Nephron progenitor cell (in vitro differentiated cells): Measurements from ENCODE around the gene SOX2.

Experiments used
- DNase-seq: peaks from one replicate; pipeline ENCODE4 v3.0.0; 2021
- H3K27ac Mint-ChIP-seq: 2 replicates; pipeline ENCODE4 v1.8.0; 2021; ENCODE audit warnings: mild to moderate bottlenecking, moderate library complexity, mixed read lengths
- H3K27me3 Mint-ChIP-seq: 2 replicates; pipeline ENCODE4 v1.8.0; 2021; ENCODE audit warnings: mild to moderate bottlenecking, low read depth, mixed read lengths; ENCODE audit not compliant: poor library complexity
- H3K36me3 Mint-ChIP-seq: 2 replicates; pipeline ENCODE4 v1.8.0; 2021; ENCODE audit warnings: low read depth, mixed read lengths
- H3K4me1 Mint-ChIP-seq: 2 replicates; pipeline ENCODE4 v1.8.0; 2021; ENCODE audit warnings: mixed read lengths
- H3K4me3 Mint-ChIP-seq: 2 replicates; pipeline ENCODE4 v1.8.0; 2021; ENCODE audit warnings: mild to moderate bottlenecking, moderate library complexity, mixed read lengths
- H3K9me3 Mint-ChIP-seq: 2 replicates; pipeline ENCODE4 v1.8.0; 2021; ENCODE audit warnings: mild to moderate bottlenecking, moderate library complexity, mixed read lengths
- CTCF ChIP-seq: fragments of 200-600 bp; sonication (generic); IDR thresholded peaks from 2 replicates; pipeline ENCODE4 v1.5.0; 2021; ENCODE audit warnings: antibody characterized with exemption

SOX2 gene

DNA sequence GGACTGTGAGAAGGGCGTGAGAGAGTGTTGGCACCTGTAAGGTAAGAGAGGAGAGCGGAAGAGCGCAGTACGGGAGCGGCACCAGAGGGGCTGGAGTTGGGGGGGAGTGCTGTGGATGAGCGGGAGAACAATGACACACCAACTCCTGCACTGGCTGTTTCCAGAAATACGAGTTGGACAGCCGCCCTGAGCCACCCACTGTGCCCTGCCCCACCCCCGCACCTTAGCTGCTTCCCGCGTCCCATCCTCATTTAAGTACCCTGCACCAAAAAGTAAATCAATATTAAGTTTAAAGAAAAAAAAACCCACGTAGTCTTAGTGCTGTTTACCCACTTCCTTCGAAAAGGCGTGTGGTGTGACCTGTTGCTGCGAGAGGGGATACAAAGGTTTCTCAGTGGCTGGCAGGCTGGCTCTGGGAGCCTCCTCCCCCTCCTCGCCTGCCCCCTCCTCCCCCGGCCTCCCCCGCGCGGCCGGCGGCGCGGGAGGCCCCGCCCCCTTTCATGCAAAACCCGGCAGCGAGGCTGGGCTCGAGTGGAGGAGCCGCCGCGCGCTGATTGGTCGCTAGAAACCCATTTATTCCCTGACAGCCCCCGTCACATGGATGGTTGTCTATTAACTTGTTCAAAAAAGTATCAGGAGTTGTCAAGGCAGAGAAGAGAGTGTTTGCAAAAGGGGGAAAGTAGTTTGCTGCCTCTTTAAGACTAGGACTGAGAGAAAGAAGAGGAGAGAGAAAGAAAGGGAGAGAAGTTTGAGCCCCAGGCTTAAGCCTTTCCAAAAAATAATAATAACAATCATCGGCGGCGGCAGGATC lies at the start of gene SOX2:
Gene SOX2, plus strand, starts transcription at position 601 of the 811 bp plus-strand sequence. CDS start 436 bp downstream, outside the sequence.
- DNase-seq = peak; percentile 88
- no peaks in the 10 kb centered on the region for H3K36me3 Mint-ChIP-seq
- no peak for TF ChIP-seq CTCF

DNA sequence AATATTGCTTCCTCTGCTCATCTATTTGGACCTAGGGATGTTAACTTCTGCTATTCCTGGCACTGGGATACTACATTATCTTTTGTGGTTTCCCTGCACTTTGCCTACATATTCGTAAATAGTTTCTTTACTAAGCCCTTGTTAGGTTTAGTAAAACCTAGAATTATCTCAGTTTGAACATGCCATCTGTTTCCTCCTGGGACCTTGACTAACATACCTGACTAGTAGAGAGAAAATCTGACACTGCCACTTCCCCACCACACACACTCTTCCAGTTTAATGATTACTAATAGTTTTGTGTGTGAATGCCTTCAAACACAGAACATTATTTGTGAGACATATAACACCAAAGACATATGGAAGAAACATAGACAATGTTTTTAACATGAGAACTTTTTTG lies 28.2 kb upstream of the SOX2 start:
- Mint-ChIP-seq H3K4me1 (no peaks in the 10 kb centered on the region), H3K27ac (no peak overlapping the region), H3K36me3 (no peaks in the 10 kb centered on the region), H3K27me3 (peaks cover 4% of the 10 kb centered on the region), H3K4me3 (no peak overlapping the region), H3K9me3 (peaks cover 13% of the 10 kb centered on the region)
- no peak for TF ChIP-seq CTCF
- no peak for DNase-seq

More for the DNA sequence above, at the start of gene SOX2:
- no peak within 1 kb of the TSS for H3K4me3 Mint-ChIP-seq
- H3K9me3 Mint-ChIP-seq = no peaks in the 10 kb centered on the region
- H3K27me3 Mint-ChIP-seq = peaks cover 65% of the 10 kb centered on the region
- peak within 1 kb of the TSS; percentile 82 for H3K27ac Mint-ChIP-seq
- peaks cover 56% of the 10 kb centered on the region for H3K4me1 Mint-ChIP-seq

DNA sequence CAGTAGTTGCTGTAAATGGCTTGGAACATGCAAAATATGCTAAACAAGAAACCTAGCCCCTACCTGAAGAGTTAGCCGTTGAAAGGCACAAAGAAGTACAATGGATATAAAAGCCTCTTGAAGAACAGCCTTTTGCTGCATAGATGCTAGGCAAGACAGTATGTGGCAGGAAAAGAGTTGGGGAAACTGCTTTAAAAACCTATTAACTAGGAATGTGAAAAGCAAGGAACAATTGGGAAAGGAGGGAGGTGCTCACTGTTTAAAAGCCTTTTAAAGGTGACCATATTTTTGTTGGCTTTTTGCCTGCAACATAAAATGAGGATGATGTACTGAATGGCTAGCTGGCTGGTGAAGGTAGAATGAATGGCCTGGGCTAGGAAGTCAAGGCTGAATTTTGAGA lies 24.5 kb upstream of the SOX2 start:
- H3K36me3 Mint-ChIP-seq = no peaks in the 10 kb centered on the region
- TF ChIP-seq CTCF = no peak
- no peak overlapping the region for H3K27ac Mint-ChIP-seq
- H3K9me3 Mint-ChIP-seq = no peaks in the 10 kb centered on the region
- no peaks in the 10 kb centered on the region for H3K4me1 Mint-ChIP-seq
- no peak overlapping the region for H3K4me3 Mint-ChIP-seq
- DNase-seq = no peak
- H3K27me3 Mint-ChIP-seq = peaks cover 4% of the 10 kb centered on the region

DNA sequence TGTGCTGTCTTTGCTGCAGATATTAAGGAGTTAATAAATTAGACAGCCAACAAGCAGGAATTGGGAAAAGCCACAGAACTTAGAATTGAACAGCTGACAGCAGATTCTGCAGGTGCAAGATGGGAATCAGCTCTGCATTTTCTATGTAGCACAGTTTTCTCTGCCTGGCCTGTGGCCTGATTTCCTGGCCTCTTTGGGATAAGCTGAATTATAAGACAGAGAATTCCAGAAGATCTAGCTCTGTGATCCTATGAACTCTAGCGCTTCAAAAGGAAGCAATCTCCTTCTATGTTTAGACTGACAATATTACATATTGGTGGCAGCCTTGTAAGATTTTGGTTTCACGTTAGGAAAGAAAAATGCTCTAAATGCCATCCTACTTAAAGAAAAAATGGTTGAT lies 24.0 kb upstream of the SOX2 start:
- Mint-ChIP-seq H3K36me3 (no peaks in the 10 kb centered on the region), H3K9me3 (no peaks in the 10 kb centered on the region), H3K27me3 (peaks cover 4% of the 10 kb centered on the region), H3K4me3 (no peak overlapping the region), H3K27ac (no peak overlapping the region), H3K4me1 (no peaks in the 10 kb centered on the region)
- DNase-seq = no peak
- no peak for TF ChIP-seq CTCF

- Mint-ChIP-seq H3K36me3 (no peaks in the 10 kb centered on the region), H3K27me3 (peaks cover 4% of the 10 kb centered on the region), H3K4me1 (no peaks in the 10 kb centered on the region), H3K9me3 (no peaks in the 10 kb centered on the region), H3K27ac (no peak overlapping the region), H3K4me3 (no peak overlapping the region)
- no peak for DNase-seq
- no peak for TF ChIP-seq CTCF
These were observed 22.2 kb upstream of the SOX2 start for GRCh38 chr3:181689546-181689945.

- TF ChIP-seq CTCF = no peak
- no peak overlapping the region for H3K27ac Mint-ChIP-seq
These were observed 21.0 kb upstream of the SOX2 start for GRCh38 chr3:181690769-181691168.

More at GRCh38 chr3:181690769-181691168, 21.0 kb upstream of the SOX2 start:
- H3K9me3 Mint-ChIP-seq = no peaks in the 10 kb centered on the region
- no peak for DNase-seq
- no peak overlapping the region for H3K4me3 Mint-ChIP-seq
- H3K27me3 Mint-ChIP-seq = peaks cover 7% of the 10 kb centered on the region
- H3K36me3 Mint-ChIP-seq = no peaks in the 10 kb centered on the region
- H3K4me1 Mint-ChIP-seq = no peaks in the 10 kb centered on the region
